Measurements from ENCODE around the gene CCND1. TPM values are rescaled to one million over a fixed set of nuclear protein-coding genes. Genes with fewer than 3 reads are reported as not detected.

CCND1 gene
- total RNA-seq, 1 experiment from 2014 or later, result 372 TPM

- Histone ChIP-seq H3K27ac (ENCODE audit: insufficient read length, low read depth, low read length) (no peak overlapping the region), H3K18ac (ENCODE audit: insufficient read length, low read depth, low read length) (no peak overlapping the region), H2AFZ (ENCODE audit: low read length) (no peak overlapping the region), H2BK5ac (ENCODE audit: insufficient read length, low read length) (no peak overlapping the region), H3K14ac (ENCODE audit: insufficient read depth, low read length) (no peak overlapping the region), H2BK20ac (ENCODE audit: low read depth, low read length, poor library complexity, severe bottlenecking) (no peak overlapping the region), H3K4ac (ENCODE audit: low read depth, low read length) (no peak overlapping the region), H3K23ac (ENCODE audit: insufficient read length, low read depth, low read length) (no peak overlapping the region), H4K8ac (replicated peaks; ENCODE audit: insufficient read length, low read depth, low read length) (no peak overlapping the region), H3K56ac (ENCODE audit: insufficient read length, low read depth, low read length) (no peak overlapping the region), H2BK120ac (ENCODE audit: low read depth, low read length, poor library complexity, severe bottlenecking) (no peak overlapping the region), H3K27me3 (ENCODE audit: insufficient read depth, low read length) (no peaks in the 10 kb centered on the region), H2AK5ac (ENCODE audit: insufficient read length, low read length) (no peak overlapping the region), H2BK15ac (ENCODE audit: low read depth, low read length) (no peak overlapping the region), H3T11ph (ENCODE audit: low read length) (no peak overlapping the region), H3K4me2 (ENCODE audit: insufficient read depth, insufficient read length, low read length) (no peak overlapping the region), H3K4me1 (ENCODE audit: insufficient read depth, low read length) (peaks cover 3% of the 10 kb centered on the region; the same call in 1 of the 2 replicates), H3K9me3 (ENCODE audit: control insufficient read depth, low read depth, low read length) (no peaks in the 10 kb centered on the region), H3K79me1 (ENCODE audit: insufficient read depth, low read depth, low read length, poor library complexity, severe bottlenecking) (no peaks in the 10 kb centered on the region), H2BK12ac (ENCODE audit: insufficient read length, low read depth, low read length) (no peak overlapping the region), H4K5ac (ENCODE audit: insufficient read length, low read depth, low read length) (no peak overlapping the region), H4K91ac (ENCODE audit: insufficient read length, low read depth, low read length) (no peak overlapping the region), H3K23me2 (ENCODE audit: insufficient read length, low read depth, low read length, poor library complexity, severe bottlenecking) (peaks cover 5% of the 10 kb centered on the region), H3K9ac (ENCODE audit: extremely low read depth, insufficient read length, low read length) (no peak overlapping the region), H3K79me2 (ENCODE audit: insufficient read depth, low read length) (no peaks in the 10 kb centered on the region), H4K20me1 (ENCODE audit: control insufficient read depth, insufficient read depth, insufficient read length) (no peaks in the 10 kb centered on the region)
- H3K36me3 Mint-ChIP-seq (ENCODE audit: insufficient read depth in 1 of 3, low read depth in 3 of 3), result peaks cover 1 to 9% (median 6%) of the 10 kb centered on the region in 3 experiments
- H3K27me3 Mint-ChIP-seq (ENCODE audit: low read depth), result no peaks in the 10 kb centered on the region; the same call in none of the 2 replicates
- TF ChIP-seq CTCF (conservative IDR thresholded peaks at IDR 0.05), result no peak
- no CpG with 5 or more reads among the region's 8 CpGs for WGBS (ENCODE audit: extremely low coverage, insufficient read length, low lambda C conversion rate)
- peak overlapping the region in 1 of 3 experiments; percentile 92; a peak in 1 of 7 replicates for H3K27ac Mint-ChIP-seq
- peaks cover under 1 to 2% of the 10 kb centered on the region in 2 experiments; a peak in 3 of 5 replicates for H3K9me3 Mint-ChIP-seq
- H3K4me1 Mint-ChIP-seq, result peaks cover 22 to 25% of the 10 kb centered on the region in 2 experiments
- DNase-seq, result no peak
- no peak overlapping the region; a peak in 1 of 5 replicates for H3K4me3 Mint-ChIP-seq
Measured at GRCh38 chr11:69697469-69697843, 56.5 kb downstream of the CCND1 start.
